HG03095 (cell line): ENCODE measurements around the gene PRSS56.

Experiments
- ATAC-seq: cut with Tn5 transposase; IDR thresholded peaks from one replicate; pipeline ENCODE4 v1.9.1; 2021; ENCODE audit warnings: moderate library complexity; ENCODE audit not compliant: unreplicated experiment

The PRSS56 gene

DNA sequence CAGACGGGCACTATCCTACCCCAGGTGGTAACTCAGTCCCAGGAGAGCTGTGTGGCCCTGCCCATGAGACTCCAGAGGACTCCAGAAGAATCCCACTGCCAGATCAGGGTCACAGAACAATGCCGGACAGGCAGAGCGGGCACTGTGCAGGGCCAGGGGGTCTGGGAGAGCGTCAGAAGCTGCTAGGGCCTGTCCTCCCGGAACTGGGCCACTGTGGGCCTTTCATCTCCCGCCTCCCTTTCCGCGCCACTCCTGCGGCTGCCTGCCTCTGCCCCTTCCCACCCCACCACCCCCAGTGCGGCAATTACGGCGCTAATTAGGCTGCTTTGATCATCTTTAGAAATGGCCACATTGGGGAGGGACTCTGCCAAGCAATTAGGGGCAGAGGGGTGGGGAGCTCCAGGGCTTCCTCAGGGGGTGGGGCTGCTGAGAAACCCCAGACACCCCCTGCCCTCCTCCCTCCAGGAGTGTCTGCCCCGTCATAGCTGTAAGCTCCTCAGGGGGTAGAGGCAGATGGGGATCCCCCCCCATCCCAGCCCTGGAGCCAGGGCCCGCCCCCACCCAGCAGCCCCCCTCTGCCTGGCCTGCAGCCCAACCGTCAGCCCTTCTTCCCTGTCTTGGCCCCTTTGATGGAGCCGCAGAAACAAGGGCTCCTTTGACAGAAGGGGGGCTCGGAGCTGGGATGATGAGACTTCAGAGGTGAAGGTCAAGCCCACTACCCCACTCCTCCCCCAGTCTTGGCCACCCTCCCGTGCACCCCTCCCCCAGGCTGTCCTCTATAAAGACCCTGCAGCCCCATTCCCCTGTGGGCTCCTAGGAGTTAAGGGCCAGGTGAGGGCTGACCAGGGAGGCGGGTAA is at the start of gene PRSS56:
Gene PRSS56, plus strand, starts transcription at position 808 of the 858 bp plus-strand sequence. CDS start 211 bp downstream, outside the sequence.
- ATAC-seq = no peak

DNA sequence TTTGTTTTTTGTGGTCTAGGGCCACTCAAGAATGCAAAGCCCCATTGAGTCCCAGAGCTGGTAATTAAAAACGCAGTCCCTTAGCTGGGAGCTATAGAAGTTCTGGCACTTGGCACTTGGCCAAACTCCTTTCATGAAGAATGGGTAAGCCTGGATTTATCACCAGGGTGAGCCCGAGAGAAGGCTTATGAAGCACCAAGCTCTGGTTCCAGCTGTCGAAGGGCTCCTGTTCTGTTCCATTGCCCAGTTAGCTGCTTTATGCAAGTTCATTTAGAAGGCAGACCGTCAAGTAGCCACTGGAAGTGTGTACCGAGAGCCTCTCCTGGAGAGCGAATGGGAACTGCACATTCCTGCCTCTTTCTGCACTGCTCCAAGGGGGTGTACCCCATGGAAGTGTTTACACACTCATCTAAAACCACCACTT is 46.7 kb upstream of the PRSS56 start:
- no peak for ATAC-seq

DNA sequence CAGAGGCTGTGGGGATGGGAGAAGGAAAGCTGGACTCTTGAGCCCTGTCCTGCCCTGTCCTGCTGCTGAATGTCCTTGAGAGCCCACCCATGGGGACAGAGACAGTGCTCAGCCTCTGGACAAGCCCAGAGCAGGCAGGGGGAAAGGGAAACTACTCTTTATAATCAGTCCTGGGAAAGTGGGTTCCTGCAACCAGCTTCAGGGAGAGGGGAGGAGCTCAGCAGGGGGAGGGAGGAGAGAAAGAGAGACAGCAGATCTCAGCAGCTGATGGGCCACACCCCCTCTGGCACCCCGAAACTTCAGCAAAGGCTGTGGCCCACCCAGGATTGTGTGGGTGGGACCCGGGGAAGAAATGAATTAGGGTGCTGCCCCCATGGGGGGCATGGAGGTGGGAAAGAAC is 44.1 kb upstream of the PRSS56 start:
- ATAC-seq = no peak

DNA sequence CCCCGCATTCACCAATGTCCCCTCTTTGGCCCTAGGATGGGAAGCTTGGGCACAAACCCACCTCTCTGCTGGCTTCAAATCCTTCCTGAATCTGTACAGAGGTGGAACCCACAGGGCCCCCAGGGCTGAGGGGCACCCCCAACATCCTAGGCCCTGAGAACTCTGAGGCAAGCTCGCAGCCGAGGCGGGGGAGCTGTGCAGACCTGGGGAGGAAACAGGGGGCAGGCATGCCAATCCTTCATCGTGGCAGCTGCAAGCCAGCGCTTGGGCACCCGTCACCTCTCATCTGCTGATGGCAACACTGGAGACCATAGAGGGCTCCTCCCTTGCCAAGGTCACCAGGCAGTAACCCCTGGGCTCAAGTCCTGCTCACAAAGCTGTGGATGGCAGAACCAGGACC is 43.4 kb upstream of the PRSS56 start:
- ATAC-seq = no peak

DNA sequence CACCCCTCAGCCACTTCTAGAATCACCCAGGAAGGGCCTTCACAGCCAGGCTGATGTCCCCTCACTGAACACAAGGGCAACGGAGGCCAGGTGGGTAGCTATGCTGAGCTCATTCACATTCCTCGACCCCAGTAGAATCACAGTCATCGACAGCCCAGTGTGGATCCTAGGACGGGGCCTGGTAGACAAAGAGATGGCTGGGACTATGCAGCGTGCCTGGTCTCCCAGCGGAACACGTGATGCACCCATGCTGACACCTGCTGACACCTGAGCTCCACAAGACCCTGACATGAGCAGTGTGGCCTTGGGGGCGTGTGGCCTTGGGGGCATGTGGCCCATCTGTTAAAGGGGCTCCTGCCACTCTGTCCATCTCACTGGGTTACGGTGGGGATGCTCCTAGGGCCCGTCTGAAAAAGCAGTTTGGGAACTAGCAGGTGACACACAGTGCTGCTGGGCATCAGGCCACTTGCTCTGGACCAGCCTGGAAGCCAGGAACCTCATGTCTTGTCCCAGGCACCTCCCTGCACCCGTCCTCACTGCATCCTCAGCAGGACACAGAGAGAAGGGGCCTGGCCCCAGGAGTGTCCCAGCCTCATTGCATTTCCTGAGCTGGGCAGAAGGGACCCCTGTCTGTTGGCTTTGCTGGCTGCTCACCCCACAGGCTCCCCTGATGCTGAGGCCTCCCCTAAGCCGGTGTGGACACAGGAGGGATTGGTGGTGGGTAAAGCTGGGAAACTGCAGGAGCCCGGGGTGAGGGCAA is 42.3 kb upstream of the PRSS56 start:
- no peak for ATAC-seq

DNA sequence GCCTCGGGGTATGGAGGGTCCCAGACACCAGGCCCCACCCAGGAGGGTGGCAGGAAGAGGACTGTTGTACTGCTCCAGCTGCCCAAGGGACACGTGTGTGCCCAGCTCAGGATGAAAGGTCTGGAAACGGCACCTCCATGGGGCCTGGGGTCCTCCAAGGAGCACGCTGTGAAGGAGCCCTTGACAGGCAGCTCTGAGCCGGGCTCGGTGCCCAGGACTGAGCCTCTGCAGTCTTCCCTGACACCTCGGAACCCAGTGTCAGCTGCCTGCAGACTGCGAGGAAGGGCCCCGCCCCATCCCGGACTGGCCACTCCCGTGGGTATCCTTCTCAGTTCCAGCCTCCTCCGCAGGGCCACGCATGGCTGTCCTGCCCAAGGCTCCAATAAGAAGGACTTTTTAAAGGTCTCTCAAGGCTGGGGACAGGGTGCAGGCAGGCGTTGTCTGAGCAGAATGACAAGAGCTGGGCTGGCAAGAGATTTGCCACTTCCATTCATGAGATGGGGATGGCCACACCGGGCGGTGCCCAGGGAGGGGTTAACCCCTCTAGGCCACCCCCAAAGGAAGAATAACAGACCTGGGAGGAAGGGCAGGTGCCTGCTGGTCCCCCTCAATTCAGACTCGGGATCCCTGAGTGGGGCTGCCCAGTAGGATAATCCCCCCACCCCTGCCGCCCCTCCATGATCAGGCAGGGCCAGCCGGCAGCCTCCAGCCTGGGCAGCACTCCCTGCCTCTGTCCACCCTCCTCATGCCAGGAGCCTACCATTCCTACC is 41.4 kb upstream of the PRSS56 start:
- ATAC-seq = no peak

DNA sequence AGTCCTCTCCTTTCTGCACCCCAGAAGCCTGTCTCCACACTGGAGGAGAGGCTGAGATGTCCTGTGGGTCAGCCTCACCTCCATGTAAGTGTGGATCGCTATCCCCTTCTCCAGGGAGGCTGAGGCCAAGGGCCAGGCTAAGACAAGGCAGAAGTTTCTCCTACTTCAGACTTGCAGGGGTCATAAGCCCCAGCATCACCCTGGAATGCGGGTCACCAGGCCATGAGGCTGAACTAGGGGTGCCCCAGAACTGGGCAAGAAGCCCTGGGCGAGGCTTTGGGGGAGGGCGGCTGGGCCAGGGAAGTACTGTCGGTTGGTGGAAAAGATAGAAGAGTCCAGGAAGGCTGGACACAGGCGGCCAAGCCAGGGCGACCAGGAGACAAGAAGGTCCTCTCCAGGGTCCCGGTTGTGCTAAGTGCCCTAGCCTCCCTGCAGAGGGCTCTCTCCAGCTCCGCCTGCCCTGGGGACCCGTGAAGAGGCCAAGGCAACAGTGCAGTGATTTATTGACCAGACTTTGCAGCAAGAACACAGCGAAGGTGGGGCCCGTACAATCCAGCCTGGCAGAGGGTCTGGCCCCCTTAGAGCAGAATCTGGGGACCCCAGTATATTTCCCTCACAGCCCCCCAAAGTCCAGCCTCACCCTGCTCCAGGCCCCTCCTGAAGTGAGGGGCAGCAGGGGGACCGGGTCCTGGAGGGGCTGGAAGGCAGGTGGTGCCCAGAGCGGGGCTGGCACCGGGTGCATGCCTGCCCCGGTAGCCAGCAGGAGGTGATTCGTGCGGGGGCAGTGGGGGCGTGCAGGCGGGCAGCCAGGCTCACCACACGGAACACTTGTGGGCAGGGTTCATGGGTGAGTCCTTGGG is 40.6 kb upstream of the PRSS56 start:
- ATAC-seq = no peak

DNA sequence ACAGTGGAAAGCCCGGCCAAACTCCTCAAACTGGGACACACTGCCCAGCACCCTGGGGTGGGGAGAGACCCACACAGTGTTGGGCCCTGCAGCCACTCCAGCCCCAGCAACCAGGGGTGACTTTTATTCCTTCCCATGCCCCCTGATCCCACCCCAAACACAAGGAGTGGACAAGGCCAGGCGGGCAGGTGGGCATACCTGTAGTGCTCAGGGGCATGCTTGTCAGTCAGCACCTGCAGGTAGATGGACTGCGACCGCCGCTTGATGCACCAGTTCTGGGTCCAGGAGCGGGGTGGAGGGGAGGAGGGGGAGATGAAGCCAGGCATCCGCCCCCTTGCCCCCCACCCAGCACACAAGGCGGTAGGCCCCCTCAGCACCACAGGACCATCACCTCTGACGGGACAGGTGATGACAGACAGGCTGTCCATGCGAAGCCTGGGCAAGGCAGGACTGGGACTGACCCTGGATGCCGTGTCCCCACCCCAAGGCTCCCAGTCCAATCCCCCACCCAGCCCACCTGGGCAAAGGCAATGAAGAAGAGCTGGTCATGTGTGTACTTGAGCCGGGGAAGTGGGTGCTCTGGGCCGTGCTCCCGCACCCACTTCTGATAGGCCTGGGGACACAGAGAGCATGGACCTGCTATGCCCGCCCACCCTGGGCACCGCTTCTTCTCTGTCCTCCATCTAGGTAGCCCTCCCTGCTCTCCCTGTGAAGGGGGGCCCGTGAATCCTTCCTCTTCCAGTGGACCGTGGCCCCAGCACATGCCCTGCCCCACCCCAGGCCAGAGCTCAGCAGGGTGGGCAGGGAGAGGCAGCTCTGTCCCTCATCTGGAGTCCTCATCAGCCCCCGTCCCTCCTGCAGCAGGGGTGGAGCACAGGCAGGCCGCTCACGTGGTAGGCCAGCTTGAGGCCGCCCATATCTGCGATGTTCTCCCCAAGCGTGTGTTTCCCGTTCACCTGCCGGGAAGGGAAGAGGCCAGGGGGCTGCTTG is 39.7 kb upstream of the PRSS56 start:
- no peak for ATAC-seq

DNA sequence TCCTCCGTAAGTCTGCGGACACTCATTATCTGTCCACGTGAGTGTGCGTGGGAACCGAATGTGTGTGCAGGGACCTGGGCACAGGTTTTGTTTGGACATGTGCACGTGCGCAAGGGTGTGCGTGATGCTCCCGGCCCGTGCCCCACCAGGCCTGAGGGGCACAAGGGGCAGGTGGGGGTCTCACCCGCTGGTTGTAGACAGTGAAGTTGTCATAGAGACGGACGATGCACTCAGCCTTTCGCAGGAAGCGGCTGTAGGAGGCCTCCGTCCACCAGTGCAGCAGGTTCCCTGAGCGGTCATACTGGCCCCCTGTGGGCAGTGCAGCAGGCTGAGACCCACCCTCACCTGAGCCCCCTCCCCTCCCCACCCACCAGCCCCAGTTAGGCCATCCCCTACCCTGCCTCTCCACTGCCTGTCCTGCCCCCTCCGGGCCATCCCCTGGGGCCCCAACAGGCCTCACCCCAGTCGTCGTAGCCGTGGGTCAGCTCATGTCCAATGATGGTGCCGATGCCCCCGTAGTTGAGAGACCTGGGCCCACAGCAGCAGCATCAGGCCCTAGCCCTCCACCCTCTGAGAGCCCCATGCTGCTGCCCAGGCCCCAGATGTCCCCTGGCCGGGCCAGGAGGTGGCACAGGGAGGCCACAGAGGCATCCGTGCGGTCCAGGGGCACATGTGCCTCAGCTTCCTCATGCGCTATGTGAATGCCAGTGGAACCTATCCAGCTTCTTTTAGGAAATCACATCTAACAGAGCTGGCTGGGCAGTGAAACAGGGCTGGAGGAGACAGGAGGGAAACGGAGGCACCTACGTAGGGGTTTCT is 38.7 kb upstream of the PRSS56 start:
- ATAC-seq = no peak

DNA sequence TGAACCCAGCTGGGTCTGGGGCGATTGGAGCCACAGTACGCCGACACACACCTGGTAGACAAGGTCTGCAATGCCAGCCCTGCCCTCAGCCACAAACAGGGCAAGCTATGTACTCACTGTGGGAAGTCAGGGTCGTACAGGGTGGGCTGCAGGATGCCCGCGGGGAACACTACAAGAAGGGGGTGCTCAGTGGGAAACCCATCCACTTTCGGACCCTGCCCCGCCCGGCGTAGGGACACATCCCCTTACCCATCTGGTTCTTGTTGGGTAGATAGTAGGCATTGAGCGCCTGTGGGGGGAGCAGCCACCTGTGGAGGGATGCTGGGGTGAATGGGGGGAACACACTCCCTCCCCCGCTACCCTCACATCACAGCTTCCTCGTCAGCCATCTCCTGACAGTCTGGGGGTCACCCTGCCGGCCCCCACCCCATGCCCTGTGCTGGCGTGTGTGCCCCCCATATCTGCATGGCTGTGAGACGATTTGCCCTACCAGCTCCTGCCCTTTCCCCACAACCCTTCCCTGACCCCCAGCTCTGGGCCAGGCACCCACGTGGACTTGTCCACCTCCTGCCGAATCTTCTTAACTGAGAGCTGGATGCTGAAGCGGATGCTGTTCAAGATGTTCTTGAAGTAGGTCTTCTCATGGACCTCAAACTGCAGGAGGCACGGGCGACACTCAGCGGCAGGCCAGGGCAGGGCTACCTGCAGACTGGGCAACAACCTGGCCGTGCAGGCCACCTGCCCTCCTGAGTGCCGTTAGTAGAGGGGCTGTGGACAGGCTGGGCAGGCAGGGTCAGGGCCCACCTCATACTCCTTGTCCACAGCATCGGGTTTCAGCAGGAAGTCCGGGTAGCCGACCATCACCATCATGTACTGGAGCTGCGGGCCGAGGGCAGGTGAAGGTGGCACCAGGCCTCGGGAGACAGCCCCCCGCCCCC is 37.6 kb upstream of the PRSS56 start:
- no peak for ATAC-seq

DNA sequence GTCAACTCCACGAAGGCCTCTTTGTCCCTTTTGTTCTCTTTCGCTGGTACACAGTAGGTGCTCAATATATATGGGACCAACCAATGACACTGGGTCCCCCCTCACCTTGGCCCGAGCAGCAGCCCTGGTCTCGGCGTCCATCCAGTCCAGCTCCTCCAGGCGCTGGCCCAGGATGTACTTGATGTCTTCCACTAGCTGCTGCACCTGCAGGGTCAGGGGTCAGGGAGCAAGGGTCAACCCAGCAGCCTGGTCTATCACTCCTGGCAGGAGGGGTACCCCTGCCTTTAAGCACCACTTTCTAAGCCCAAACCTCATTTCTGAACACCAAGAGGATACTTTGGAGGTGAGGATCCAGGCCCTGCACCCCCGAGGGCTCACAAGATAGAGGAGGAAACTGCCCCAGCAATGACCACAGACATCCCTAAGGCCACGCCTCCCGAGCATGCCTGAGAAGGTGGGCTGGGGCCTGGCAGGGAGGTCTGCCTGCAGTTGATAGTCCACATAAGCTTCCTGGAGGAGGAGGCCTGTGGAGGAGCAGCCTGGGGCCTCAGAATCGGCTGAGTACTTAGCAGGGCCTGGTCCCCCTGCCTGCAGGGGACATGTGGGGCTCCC is 36.8 kb upstream of the PRSS56 start:
- ATAC-seq = no peak

DNA sequence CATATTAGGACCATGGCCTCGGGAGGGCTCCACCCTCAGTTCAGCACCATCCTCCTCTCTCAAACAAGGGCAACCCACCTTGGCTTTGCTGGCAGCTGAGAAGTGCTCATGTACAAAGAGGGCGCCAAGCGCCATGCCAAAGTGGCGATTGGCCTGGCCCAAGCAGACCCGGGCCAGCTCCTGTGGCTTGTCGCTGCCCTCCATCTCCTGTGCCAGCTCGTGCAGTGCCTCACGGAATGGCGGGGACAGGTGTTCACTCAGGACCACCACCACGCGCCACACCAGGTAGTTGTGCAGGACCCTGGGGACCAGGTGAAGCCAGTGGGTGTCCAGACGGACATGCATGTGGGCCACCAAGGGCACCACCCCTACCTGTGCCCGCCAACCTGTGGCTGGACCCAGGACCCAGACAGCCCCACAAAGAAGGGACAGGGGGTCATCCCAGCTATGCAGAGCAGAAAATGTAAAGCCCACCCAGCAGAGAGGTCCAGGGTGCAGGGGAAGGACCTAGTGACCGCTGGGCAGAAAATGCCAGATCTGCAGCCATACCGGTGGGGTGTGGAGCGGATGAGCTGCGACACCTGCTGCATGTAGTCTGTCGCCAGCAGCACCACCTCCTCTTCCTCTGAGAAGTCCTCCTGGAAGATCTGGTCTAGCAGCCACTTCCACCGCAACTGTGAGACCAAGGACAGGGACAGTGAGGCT is 36.1 kb upstream of the PRSS56 start:
- no peak for ATAC-seq

DNA sequence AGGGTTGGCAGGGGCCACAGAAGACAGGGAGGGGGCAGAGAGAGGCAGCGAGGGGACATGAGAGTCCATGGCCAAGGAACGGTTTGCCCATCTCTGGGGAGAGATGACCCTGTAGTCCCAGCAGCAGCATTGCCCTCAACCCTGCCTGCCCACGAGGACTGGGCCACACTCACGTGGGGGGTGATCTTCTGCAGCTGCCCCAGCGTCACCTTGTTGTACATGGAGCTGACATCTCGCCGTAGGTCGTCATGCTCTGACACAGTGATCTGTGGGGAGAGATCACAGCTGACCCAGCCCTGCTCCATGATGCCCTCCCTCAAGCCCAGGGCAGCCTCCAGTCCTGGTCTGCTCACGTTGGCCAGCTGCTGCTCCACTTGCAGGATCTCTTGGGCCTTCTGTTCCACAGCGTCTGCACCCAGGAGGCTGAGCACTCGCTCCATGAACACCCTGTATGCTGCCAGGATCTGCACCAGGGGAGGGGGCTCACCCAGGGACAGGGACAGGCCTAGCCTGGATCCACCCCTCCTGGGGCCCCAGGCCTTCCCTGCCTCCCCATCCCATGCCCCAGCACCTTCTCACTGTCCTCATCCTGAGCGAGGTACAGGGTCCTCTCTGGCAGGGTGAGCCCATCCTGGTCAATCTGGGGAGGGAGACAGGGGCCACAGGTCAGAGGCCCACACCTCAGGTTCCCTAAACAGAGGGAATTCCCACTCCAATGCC is 35.4 kb upstream of the PRSS56 start:
- ATAC-seq = no peak

DNA sequence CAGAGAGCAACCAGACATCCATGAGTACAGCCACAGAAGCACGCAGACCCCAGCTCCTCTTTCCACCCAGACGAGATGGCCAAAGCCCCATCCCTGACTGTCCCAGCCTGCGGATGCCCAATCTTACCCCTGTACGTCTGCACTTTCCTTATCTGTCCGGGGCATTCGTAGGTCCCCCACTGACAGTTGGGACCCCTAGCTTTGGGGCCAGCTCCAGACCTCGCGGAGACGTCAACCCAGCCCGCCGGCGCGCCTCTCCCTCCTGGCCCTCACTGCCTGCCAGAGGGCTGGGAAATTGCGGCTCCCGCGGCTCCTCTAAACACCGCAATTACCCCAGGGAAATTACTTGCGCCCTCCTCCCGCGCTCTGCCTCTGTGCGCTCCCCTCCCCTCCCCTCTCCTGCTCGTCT is 34.8 kb upstream of the PRSS56 start:
- no peak for ATAC-seq

DNA sequence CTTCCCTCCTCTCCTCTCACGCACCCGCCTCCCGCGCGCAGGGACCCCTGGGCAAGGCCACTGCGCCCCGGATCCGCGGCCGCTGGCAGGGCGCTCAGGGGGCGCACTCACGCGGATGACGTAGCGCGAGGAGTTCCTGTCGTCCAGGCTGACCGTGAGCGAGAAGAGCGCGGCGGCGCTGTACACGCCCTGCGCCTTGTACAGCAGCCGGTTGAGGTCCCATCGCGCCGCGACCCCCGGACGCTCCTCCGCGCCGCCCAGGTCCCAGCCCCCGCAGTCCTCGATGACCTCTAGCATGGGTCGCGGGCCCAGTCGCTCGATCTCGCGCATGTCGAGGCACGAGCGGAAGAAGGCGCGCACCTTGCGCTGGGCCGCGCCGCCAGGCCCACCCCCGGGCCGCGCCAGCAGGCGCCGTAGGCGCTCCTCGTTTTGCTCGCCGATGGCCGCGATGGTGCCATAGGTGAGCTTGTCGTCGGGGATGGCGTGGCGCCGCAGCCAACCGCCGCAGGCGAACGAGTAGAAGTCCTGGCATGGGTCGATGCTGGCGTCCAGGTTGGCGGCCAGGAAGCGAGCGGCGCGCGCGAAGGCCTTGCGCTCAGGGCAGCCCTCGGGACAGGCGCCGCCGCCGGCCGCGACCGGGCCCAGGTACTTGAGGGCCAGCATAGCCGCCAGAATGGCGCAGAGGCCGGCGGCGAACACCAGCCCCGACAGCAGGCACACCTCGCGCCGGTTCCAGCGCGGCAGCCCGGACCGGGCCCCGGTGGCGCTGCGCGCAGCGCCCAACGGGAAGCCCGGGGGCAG is 34.2 kb upstream of the PRSS56 start:
- ATAC-seq = no peak
